Lung (tissue), 12 donors: ENCODE data around the gene MTERF4. TPM values are rescaled to one million over a fixed set of nuclear protein-coding genes. Genes with fewer than 3 reads are reported as not detected.

Experiments used
- ATAC-seq: fragments of 200-7000 bp; cut with Tn5 transposase; one replicate; pipeline ENCODE4 v1.9.1; 2020; ENCODE audit warnings: moderate number of reproducible peaks; ENCODE audit not compliant: insufficient read depth, low FRiP score
- DNase-seq, 3 donors: peaks; one replicate each; pipeline ENCODE4 v3.0.0-alpha.2; 2013 to 2017
- H3K27ac ChIP-seq, 2 donors: one replicate each; pipeline ENCODE4 v1.5.1; 2013; ENCODE audit warnings: mild to moderate bottlenecking in 2 of 2, moderate library complexity in 2 of 2, control low read depth in 1 of 2, inconsistent platforms in 1 of 2, low read depth in 1 of 2, low read length in 1 of 2
- H3K27me3 ChIP-seq, 3 donors: one replicate each; pipeline ENCODE4 v1.5.1; 2013; ENCODE audit warnings: low read length in 2 of 3; ENCODE audit not compliant: control insufficient read depth in 3 of 3, insufficient read depth in 3 of 3
- H3K36me3 ChIP-seq, 4 donors: one replicate each; pipeline ENCODE4 v1.5.1; 2013; ENCODE audit warnings: low read length in 4 of 4, mild to moderate bottlenecking in 1 of 4, moderate library complexity in 1 of 4; ENCODE audit not compliant: control insufficient read depth in 4 of 4, insufficient read depth in 4 of 4
- H3K4me1 ChIP-seq, 5 donors: one replicate each; pipeline ENCODE4 v1.5.1; 2013; ENCODE audit warnings: low read length in 5 of 5, mild to moderate bottlenecking in 2 of 5, moderate library complexity in 1 of 5; ENCODE audit not compliant: control insufficient read depth in 5 of 5, insufficient read depth in 5 of 5
- H3K4me3 ChIP-seq: one replicate; pipeline ENCODE4 v1.5.1; 2013; ENCODE audit warnings: mild to moderate bottlenecking, control low read depth, moderate library complexity
- H3K9ac ChIP-seq, 2 donors: one replicate each; pipeline ENCODE4 v1.5.1; 2013; ENCODE audit warnings: low read length in 2 of 2, control low read depth in 1 of 2; ENCODE audit not compliant: insufficient read depth in 1 of 2
- H3K9me3 ChIP-seq, 4 donors: one replicate each; pipeline ENCODE4 v1.5.1; 2013; ENCODE audit warnings: low read length in 3 of 4, mild to moderate bottlenecking in 1 of 4, moderate library complexity in 1 of 4; ENCODE audit not compliant: control insufficient read depth in 4 of 4, insufficient read depth in 3 of 4
- CTCF ChIP-seq: IDR thresholded peaks from 2 replicates; pipeline ENCODE4 v1.5.1; 2012; ENCODE audit warnings: mild to moderate bottlenecking; ENCODE audit errors: control extremely low read depth, extremely low read depth
- WGBS, 2 donors: extraction: QIAGEN DNeasy Blood & Tissue Kit; methylation state at CpG; one replicate each; pipeline ENCODE4 v1.1.7; 2013; 5-methylcytosine and 5-hydroxymethylcytosine counted together
- polyA plus RNA-seq, 2 donors: library from polyadenylated mRNA; stranded (reverse); fragments of 200-250 nt; gene quantifications; one replicate each; pipeline ENCODE4 v1.2.1, GENCODE V29; 2013
- total RNA-seq, 2 donors: library from RNA; depleted of rRNA in 1 of 2; stranded (reverse); fragments of >200 nt in 1 of 2; gene quantifications; one replicate each; pipeline ENCODE4 v1.2.1, GENCODE V29; 2014 to 2021
- donor health status: control.
- donor health status: control.
- donor health status: Bipolar disorder and iron deficiency.
- donor health status: healthy.
- donor health status: DM: yes; HTN: yes; CAD: no.

The MTERF4 gene
- total and polyA plus RNA-seq, 4 donors: 23.5 to 50.1 (median 27.5) TPM

GRCh38 chr2:241121008-241121407, 18.9 kb upstream of the MTERF4 start:
- H3K27ac ChIP-seq: no peak overlapping the region
- H3K9ac ChIP-seq: no peak overlapping the region
- no peak for TF ChIP-seq CTCF
- peaks cover 0 to 16% (median 7%) of the 10 kb centered on the region in 4 donors for H3K36me3 ChIP-seq
- H3K4me1 ChIP-seq: no peaks in the 10 kb centered on the region
- no peaks in the 10 kb centered on the region for H3K9me3 ChIP-seq
- DNase-seq: no peak
- no peak overlapping the region for H3K4me3 ChIP-seq
- no peak for ATAC-seq
- H3K27me3 ChIP-seq: no peaks in the 10 kb centered on the region
- 84 to 88% methylated on average over 5 of the region's 5 CpGs for WGBS, 2 donors

- 96 to 97% methylated on average over 2 of the region's 2 CpGs for WGBS, 2 donors
Observed at GRCh38 chr2:241120440-241120839, 18.4 kb upstream of the MTERF4 start.

GRCh38 chr2:241118737-241119505, 16.8 kb upstream of the MTERF4 start:
- H3K9me3 ChIP-seq: no peaks in the 10 kb centered on the region
- H3K4me3 ChIP-seq: no peak overlapping the region
- TF ChIP-seq CTCF: no peak
- peaks cover 0 to 17% (median 7%) of the 10 kb centered on the region in 4 donors for H3K36me3 ChIP-seq
- WGBS, 2 donors: 93 to 95% methylated on average over 24 of the region's 24 CpGs
- DNase-seq (no peak), ATAC-seq (no peak)
- H3K27me3 ChIP-seq: no peaks in the 10 kb centered on the region
- H3K4me1 ChIP-seq: no peaks in the 10 kb centered on the region
- H3K9ac ChIP-seq: no peak overlapping the region
- no peak overlapping the region for H3K27ac ChIP-seq

More at GRCh38 chr2:241120440-241120839, 18.4 kb upstream of the MTERF4 start:
- H3K4me3 ChIP-seq: no peak overlapping the region
- no peak overlapping the region for H3K9ac ChIP-seq
- no peaks in the 10 kb centered on the region for H3K9me3 ChIP-seq
- no peaks in the 10 kb centered on the region for H3K4me1 ChIP-seq
- H3K27ac ChIP-seq: no peak overlapping the region
- peaks cover 0 to 16% (median 7%) of the 10 kb centered on the region in 4 donors for H3K36me3 ChIP-seq
- ATAC-seq: no peak
- no peaks in the 10 kb centered on the region for H3K27me3 ChIP-seq
- no peak for DNase-seq
- no peak for TF ChIP-seq CTCF
